ENCODE results near the gene CLDND2.

DNA sequence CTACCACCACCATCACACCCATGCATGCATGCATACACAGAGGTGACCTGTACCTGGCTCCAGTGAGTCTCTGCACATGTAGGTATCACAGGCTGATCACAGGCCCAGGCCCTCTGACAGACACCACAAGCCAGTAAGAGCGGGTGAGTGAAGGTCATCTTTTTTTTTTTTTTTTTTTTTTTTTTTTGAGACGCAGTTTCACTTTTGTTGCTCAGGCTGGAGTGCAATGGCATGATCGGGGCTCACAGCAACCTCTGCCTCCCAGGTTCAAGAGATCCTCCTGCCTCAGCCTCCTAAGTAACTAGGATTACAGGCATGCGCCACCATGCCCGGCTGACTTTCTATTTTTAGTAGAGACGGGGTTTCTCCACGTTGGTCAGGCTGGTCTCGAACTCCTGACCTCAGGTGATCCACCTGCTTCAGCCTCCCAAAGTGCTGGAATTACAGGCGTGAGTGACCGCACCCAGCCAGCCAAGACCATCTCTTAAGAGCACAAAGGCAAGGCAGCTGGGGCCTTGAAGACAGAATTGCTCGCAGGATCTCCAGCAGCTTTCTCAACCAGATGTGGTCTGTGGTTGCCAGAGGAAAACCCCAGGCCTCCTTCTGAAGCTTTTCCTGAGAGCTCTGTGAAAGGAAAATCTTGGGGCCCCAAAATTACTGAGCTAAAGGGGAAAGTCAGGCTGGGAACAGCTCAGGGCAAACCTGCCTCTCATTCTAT lies 6.9 kb upstream of the CLDND2 start:
- TF ChIP-seq POLR2A (IDR thresholded peaks at IDR 0.05) (no peak), CTCF (IDR thresholded peaks at IDR 0.05) (no peak)
